ENCODE data around the gene PBLD. TPM values are rescaled to one million over a fixed set of nuclear protein-coding genes. Genes with fewer than 3 reads are reported as not detected.

The PBLD gene
- polyA plus RNA-seq, 1 donor from 2014 or later, result 6.7 TPM

- H3K27me3 ChIP-seq (ENCODE audit: insufficient read depth, low read depth, low read length), result no peaks in the 10 kb centered on the region
- H3K4me2 ChIP-seq (ENCODE audit: low read length), result no peak overlapping the region
- no peaks in the 10 kb centered on the region for H3K9me3 ChIP-seq (ENCODE audit: low read length)
- no peaks in the 10 kb centered on the region for H3K79me2 ChIP-seq (replicated peaks; ENCODE audit: insufficient read depth, low read length)
- H3K27ac ChIP-seq (ENCODE audit: low read length), result no peak overlapping the region
- no peaks in the 10 kb centered on the region for H3F3A ChIP-seq (ENCODE audit: insufficient read depth, low read length, poor library complexity, severe bottlenecking)
- no peaks in the 10 kb centered on the region for H3K9me2 ChIP-seq (ENCODE audit: insufficient read depth, low read length)
- no peak overlapping the region for H3K9ac ChIP-seq (ENCODE audit: low read length)
- no peaks in the 10 kb centered on the region for H3K36me3 ChIP-seq (ENCODE audit: insufficient read depth, low read length)
- H3K4me3 ChIP-seq (ENCODE audit: low read length), result no peak overlapping the region
- H2AFZ ChIP-seq (ENCODE audit: low read depth, low read length), result no peak overlapping the region
- H4K20me1 ChIP-seq (ENCODE audit: insufficient read depth), result no peaks in the 10 kb centered on the region
- TF ChIP-seq REST (IDR thresholded peaks at IDR 0.05; ENCODE audit: borderline replicate concordance) (no peak), MXI1 (conservative IDR thresholded peaks at IDR 0.05; ENCODE audit: poor library complexity, severe bottlenecking) (no peak), POLR2AphosphoS5 (IDR thresholded peaks at IDR 0.05) (no peak), RAD21 (conservative IDR thresholded peaks at IDR 0.05) (no peak), TAF1 (IDR thresholded peaks at IDR 0.05; ENCODE audit: low read depth) (no peak), EP300 (conservative IDR thresholded peaks at IDR 0.05; ENCODE audit: poor library complexity, severe bottlenecking) (no peak), SMC3 (conservative IDR thresholded peaks at IDR 0.05; ENCODE audit: poor library complexity) (no peak), EZH2 (IDR thresholded peaks at IDR 0.05; ENCODE audit: borderline replicate concordance, insufficient read depth, low read length, poor library complexity, severe bottlenecking) (no peak), CTCF (IDR thresholded peaks at IDR 0.05; ENCODE audit: poor library complexity, severe bottlenecking) (no peak)
These were observed 79.4 kb downstream of the PBLD start for GRCh38 chr10:68253346-68253745.

GRCh38 chr10:68251625-68252495 is 80.9 kb downstream of the PBLD start:
- Histone ChIP-seq H3K4me2 (ENCODE audit: low read length) (no peak overlapping the region), H3K9me2 (ENCODE audit: insufficient read depth, low read length) (no peaks in the 10 kb centered on the region), H3K36me3 (ENCODE audit: insufficient read depth, low read length) (no peaks in the 10 kb centered on the region), H3K4me3 (ENCODE audit: low read length) (no peak overlapping the region), H3K27me3 (ENCODE audit: insufficient read depth, low read depth, low read length) (no peaks in the 10 kb centered on the region), H3F3A (ENCODE audit: insufficient read depth, low read length, poor library complexity, severe bottlenecking) (no peaks in the 10 kb centered on the region), H3K9ac (ENCODE audit: low read length) (no peak overlapping the region), H3K79me2 (replicated peaks; ENCODE audit: insufficient read depth, low read length) (no peaks in the 10 kb centered on the region), H4K20me1 (ENCODE audit: insufficient read depth) (no peaks in the 10 kb centered on the region), H2AFZ (ENCODE audit: low read depth, low read length) (no peak overlapping the region), H3K9me3 (ENCODE audit: low read length) (no peaks in the 10 kb centered on the region), H3K27ac (ENCODE audit: low read length) (no peak overlapping the region)
- no peak for TF ChIP-seq POLR2AphosphoS5 (IDR thresholded peaks at IDR 0.05)
- no peak for TF ChIP-seq TAF1 (IDR thresholded peaks at IDR 0.05; ENCODE audit: low read depth)
- no peak for TF ChIP-seq MXI1 (conservative IDR thresholded peaks at IDR 0.05; ENCODE audit: poor library complexity, severe bottlenecking)
- no peak for TF ChIP-seq EZH2 (IDR thresholded peaks at IDR 0.05; ENCODE audit: borderline replicate concordance, insufficient read depth, low read length, poor library complexity, severe bottlenecking)
- TF ChIP-seq RAD21 (conservative IDR thresholded peaks at IDR 0.05), result no peak
- TF ChIP-seq CTCF (IDR thresholded peaks at IDR 0.05; ENCODE audit: poor library complexity, severe bottlenecking), result no peak
- no peak for TF ChIP-seq REST (IDR thresholded peaks at IDR 0.05; ENCODE audit: borderline replicate concordance)
- TF ChIP-seq SMC3 (conservative IDR thresholded peaks at IDR 0.05; ENCODE audit: poor library complexity), result no peak
- no peak for TF ChIP-seq EP300 (conservative IDR thresholded peaks at IDR 0.05; ENCODE audit: poor library complexity, severe bottlenecking)
